ENCODE results near the gene MYT1. TPM values are rescaled to one million over a fixed set of nuclear protein-coding genes. Genes with fewer than 3 reads are reported as not detected.

The MYT1 gene
- total RNA-seq, 1 donor from 2014 or later: 2.9 TPM

DNA sequence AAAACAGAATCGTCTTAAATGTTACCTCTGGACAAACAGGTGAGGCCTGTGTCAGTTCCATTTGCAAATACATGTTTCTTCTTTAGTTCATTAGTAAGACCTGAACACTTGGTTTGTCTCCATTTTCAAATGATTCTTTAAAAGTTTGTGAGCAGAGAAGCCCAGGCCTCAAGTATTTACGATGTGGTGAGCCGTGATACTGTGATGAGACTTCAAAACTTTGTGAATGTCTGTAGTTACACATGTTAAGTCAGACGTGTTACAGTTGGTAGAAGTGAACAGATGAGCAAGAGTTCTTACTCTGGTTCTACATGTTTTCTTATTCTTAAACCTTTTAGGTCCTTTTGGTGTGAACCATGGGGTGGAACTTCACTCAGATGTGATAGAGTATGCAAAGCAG is 99.8 kb downstream of the MYT1 start:
- Mint-ChIP-seq H3K4me1 (ENCODE audit: unreplicated experiment) (peaks cover 18% of the 10 kb centered on the region), H3K9me3 (no peaks in the 10 kb centered on the region), H3K27ac (no peak overlapping the region), H3K27me3 (no peaks in the 10 kb centered on the region), H3K4me3 (no peak overlapping the region), H3K36me3 (peaks cover 19% of the 10 kb centered on the region)
- TF ChIP-seq, protein P1, sequence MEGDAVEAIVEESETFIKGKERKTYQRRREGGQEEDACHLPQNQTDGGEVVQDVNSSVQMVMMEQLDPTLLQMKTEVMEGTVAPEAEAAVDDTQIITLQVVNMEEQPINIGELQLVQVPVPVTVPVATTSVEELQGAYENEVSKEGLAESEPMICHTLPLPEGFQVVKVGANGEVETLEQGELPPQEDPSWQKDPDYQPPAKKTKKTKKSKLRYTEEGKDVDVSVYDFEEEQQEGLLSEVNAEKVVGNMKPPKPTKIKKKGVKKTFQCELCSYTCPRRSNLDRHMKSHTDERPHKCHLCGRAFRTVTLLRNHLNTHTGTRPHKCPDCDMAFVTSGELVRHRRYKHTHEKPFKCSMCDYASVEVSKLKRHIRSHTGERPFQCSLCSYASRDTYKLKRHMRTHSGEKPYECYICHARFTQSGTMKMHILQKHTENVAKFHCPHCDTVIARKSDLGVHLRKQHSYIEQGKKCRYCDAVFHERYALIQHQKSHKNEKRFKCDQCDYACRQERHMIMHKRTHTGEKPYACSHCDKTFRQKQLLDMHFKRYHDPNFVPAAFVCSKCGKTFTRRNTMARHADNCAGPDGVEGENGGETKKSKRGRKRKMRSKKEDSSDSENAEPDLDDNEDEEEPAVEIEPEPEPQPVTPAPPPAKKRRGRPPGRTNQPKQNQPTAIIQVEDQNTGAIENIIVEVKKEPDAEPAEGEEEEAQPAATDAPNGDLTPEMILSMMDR (conservative IDR thresholded peaks at IDR 0.05): no peak
- no peak for DNase-seq (ENCODE audit: extremely low spot score, unreplicated experiment)

DNA sequence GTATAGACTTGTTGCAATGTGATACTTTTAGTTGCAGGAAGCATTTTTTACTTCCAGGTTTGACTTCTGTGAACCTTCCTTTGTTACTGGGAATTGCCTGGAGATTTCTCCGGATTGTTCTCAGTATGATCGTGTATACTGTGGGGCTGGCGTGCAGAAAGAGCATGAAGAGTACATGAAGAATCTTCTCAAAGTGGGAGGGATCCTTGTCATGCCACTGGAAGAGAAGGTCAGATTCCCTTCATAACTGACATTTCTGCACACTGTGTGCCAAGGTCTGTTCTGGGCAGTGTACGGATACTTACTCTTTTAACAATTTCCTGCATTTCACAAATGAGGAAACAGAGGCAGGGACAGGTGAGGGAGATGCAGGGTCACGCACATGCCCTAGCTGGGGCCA is 100.9 kb downstream of the MYT1 start:
- TF ChIP-seq, protein P1 (conservative IDR thresholded peaks at IDR 0.05): no peak
- DNase-seq (ENCODE audit: extremely low spot score, unreplicated experiment): no peak
- Mint-ChIP-seq H3K9me3 (no peaks in the 10 kb centered on the region), H3K27ac (no peak overlapping the region), H3K27me3 (no peaks in the 10 kb centered on the region), H3K4me3 (no peak overlapping the region), H3K36me3 (peaks cover 30% of the 10 kb centered on the region), H3K4me1 (ENCODE audit: unreplicated experiment) (peaks cover 12% of the 10 kb centered on the region)

DNA sequence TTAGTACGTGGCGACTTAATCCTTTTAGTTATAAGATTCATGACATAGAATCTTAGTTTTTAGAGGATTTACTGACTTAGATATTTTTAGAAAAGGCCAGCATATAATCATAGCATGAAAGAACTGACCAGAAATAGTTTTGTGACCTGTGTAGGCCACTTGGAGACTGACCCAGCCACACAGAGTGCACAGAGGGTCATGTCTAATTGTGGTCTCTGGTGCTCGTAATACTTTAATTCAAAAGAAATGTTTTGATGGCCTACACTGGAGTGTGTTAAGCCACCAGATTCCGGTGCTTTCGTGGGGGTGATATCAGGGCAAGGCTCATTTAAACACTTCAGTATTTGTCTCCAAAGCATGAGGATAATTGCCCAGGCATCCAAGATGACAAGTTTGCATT is 102.7 kb downstream of the MYT1 start:
- H3K27me3 Mint-ChIP-seq: no peaks in the 10 kb centered on the region
- H3K36me3 Mint-ChIP-seq: peaks cover 36% of the 10 kb centered on the region
- no peaks in the 10 kb centered on the region for H3K9me3 Mint-ChIP-seq
- no peak overlapping the region for H3K4me3 Mint-ChIP-seq
- H3K4me1 Mint-ChIP-seq (ENCODE audit: unreplicated experiment): no peaks in the 10 kb centered on the region
- no peak overlapping the region for H3K27ac Mint-ChIP-seq
- TF ChIP-seq, protein P1 (conservative IDR thresholded peaks at IDR 0.05): no peak
- no peak for DNase-seq (ENCODE audit: extremely low spot score, unreplicated experiment)

DNA sequence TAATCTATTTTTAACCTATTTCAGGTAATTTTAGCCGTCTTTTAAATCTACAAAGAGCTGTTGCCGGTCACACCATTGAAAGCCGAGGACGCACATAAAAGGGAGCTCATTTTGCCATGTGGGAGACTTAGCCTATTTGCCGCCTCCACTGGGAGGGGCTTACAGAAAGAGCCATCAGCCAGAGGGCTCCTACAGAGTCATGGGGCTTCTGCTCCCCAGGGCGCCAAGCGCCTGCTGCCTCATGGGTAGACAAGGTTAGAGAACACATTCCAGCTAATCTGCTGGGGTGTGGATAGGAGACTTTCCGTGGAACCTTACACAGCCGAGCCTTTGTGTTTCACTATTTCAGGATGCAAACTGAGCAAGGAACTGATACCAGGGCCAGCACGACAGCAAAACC is 103.9 kb downstream of the MYT1 start:
- no peaks in the 10 kb centered on the region for H3K9me3 Mint-ChIP-seq
- H3K27me3 Mint-ChIP-seq: no peaks in the 10 kb centered on the region
- H3K4me1 Mint-ChIP-seq (ENCODE audit: unreplicated experiment): no peaks in the 10 kb centered on the region
- TF ChIP-seq, protein P1 (conservative IDR thresholded peaks at IDR 0.05): no peak
- H3K27ac Mint-ChIP-seq: no peak overlapping the region
- H3K36me3 Mint-ChIP-seq: peaks cover 33% of the 10 kb centered on the region
- H3K4me3 Mint-ChIP-seq: no peak overlapping the region
- DNase-seq (ENCODE audit: extremely low spot score, unreplicated experiment): no peak

DNA sequence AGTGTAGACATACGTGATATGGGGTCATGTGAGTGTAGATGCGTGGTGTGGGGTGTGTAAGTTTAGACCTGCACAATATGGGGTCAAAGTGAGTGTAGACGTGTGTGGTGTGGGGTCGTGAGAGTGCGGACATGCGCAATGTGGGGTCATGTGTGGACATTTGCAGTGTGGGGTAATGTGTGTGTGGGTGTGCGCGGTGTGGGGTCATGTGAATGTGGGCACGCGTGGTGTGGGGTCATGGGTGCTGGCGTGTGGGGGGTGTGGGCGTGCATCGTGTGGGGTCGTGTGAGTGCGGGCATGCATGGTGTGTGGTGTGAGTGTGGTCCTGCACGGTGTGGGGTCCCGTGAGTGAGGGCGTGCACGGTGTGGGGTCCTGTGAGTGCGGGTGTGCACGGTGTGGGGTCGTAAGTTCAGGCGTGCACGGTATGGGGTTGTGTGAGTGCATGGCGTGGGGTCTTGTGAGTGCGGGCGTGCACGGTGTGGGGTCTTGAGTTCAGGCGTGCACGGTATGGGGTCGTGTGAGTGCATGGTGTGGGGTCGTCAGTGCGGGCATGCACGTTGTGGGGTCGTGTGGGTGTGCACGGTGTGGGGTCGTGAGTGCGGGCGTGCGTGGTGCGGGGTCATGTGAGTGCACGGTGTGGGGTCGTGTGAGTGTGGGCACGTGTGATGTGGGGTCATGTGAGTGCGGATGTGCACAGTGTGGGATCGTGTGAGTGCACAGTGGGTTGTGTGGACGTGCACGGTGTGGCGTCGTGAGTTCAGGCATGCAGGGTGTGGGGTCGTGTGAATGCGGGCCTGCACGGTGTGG is 105.6 kb downstream of the MYT1 start:
- no peak overlapping the region for H3K4me3 Mint-ChIP-seq
- H3K36me3 Mint-ChIP-seq: peaks cover 26% of the 10 kb centered on the region
- H3K4me1 Mint-ChIP-seq (ENCODE audit: unreplicated experiment): no peaks in the 10 kb centered on the region
- no peak for DNase-seq (ENCODE audit: extremely low spot score, unreplicated experiment)
- no peaks in the 10 kb centered on the region for H3K9me3 Mint-ChIP-seq
- TF ChIP-seq, protein P1 (conservative IDR thresholded peaks at IDR 0.05): no peak
- no peaks in the 10 kb centered on the region for H3K27me3 Mint-ChIP-seq
- H3K27ac Mint-ChIP-seq: peak overlapping the region; percentile 4

All from type B pancreatic cell (in vitro differentiated cells).